Ascending aorta (tissue), 2 donors: ENCODE data around the gene TCP1. TPM values are rescaled to one million over a fixed set of nuclear protein-coding genes. Genes with fewer than 3 reads are reported as not detected.

ENCODE experiments used
- DNase-seq, 2 donors: peaks; one replicate each; pipeline ENCODE4 v3.0.0-alpha.2; 2019; ENCODE audit warnings: low spot score in 2 of 2
- H3K27ac ChIP-seq, 2 donors: fragments of 200-600 bp; sonication (generic); one replicate each; pipeline ENCODE4 v1.5.1; 2016 to 2017; ENCODE audit warnings: mild to moderate bottlenecking in 1 of 2
- H3K27me3 ChIP-seq: fragments of 200-600 bp; sonication (generic); one replicate; pipeline ENCODE4 v1.5.1; 2017
- H3K36me3 ChIP-seq, 2 donors: fragments of 200-600 bp; sonication (generic); one replicate each; pipeline ENCODE4 v1.5.1; 2016
- H3K4me1 ChIP-seq, 2 donors: fragments of 200-600 bp; sonication (generic); one replicate each; pipeline ENCODE4 v1.5.1; 2016 to 2017; ENCODE audit warnings: mild to moderate bottlenecking in 1 of 2
- H3K4me3 ChIP-seq, 2 donors: fragments of 200-600 bp; sonication (generic); one replicate each; pipeline ENCODE4 v1.5.1; 2016 to 2017; ENCODE audit warnings: mild to moderate bottlenecking in 1 of 2
- H3K9me3 ChIP-seq, 2 donors: fragments of 200-600 bp; sonication (generic); one replicate each; pipeline ENCODE4 v1.5.1; 2016
- CTCF ChIP-seq, 3 experiments: fragments of 200-600 bp in 2 of 3; fragments of 450-650 bp in 1 of 3; sonication (generic) in 2 of 3; IDR thresholded peaks; one replicate each; pipeline ENCODE4 v1.5.1; 2016 to 2019; ENCODE audit warnings: antibody characterized with exemption in 3 of 3, mild to moderate bottlenecking in 1 of 3, moderate library complexity in 1 of 3
- intact Hi-C: fragments of 100-400 bp; cut with DNase I; formaldehyde crosslinking; loops from one replicate; pipeline ENCODE4 v1.15.1; 2023
- total RNA-seq: library from RNA; depleted of rRNA; stranded (reverse); fragments of >200 nt; gene quantifications from one replicate; pipeline ENCODE4 v1.1.0, GENCODE V29; 2016

TCP1 gene
- total RNA-seq, 1 donor from 2014 or later = 46.7 TPM

GRCh38 chr6:159778131-159778530 is 11.3 kb downstream of the TCP1 start:
- H3K36me3 ChIP-seq = peaks cover 63 to 79% of the 10 kb centered on the region in 2 donors
- H3K27ac ChIP-seq = no peak overlapping the region
- no peaks in the 10 kb centered on the region for H3K27me3 ChIP-seq
- no peaks in the 10 kb centered on the region for H3K4me1 ChIP-seq
- no peak for DNase-seq
- no peaks in the 10 kb centered on the region for H3K9me3 ChIP-seq
- no peak overlapping the region for H3K4me3 ChIP-seq
- no peak for TF ChIP-seq CTCF (IDR thresholded peaks at IDR 0.05)
- intact Hi-C loops = no loop called here

GRCh38 chr6:159777240-159777904 is 12.0 kb downstream of the TCP1 start:
- Histone ChIP-seq H3K4me1 (no peaks in the 10 kb centered on the region), H3K27me3 (no peaks in the 10 kb centered on the region), H3K4me3 (no peak overlapping the region), H3K27ac (no peak overlapping the region), H3K9me3 (no peaks in the 10 kb centered on the region), H3K36me3 (peaks cover 55 to 71% of the 10 kb centered on the region in 2 donors)
- intact Hi-C loops = no loop called here
- no peak for DNase-seq
- no peak for TF ChIP-seq CTCF (IDR thresholded peaks at IDR 0.05)

GRCh38 chr6:159772196-159772595 is 17.2 kb downstream of the TCP1 start:
- no peaks in the 10 kb centered on the region for H3K27me3 ChIP-seq
- no peak overlapping the region for H3K27ac ChIP-seq
- no peaks in the 10 kb centered on the region for H3K4me1 ChIP-seq
- TF ChIP-seq CTCF (IDR thresholded peaks at IDR 0.05) = no peak
- H3K4me3 ChIP-seq = no peak overlapping the region
- peaks cover 18 to 56% of the 10 kb centered on the region in 2 donors for H3K36me3 ChIP-seq
- no peak for DNase-seq
- no peaks in the 10 kb centered on the region for H3K9me3 ChIP-seq
- intact Hi-C loops = no loop called here

GRCh38 chr6:159769470-159769869 is 19.9 kb downstream of the TCP1 start:
- TF ChIP-seq CTCF (IDR thresholded peaks at IDR 0.05) = no peak
- peaks cover 17 to 47% of the 10 kb centered on the region in 2 donors for H3K36me3 ChIP-seq

GRCh38 chr6:159766906-159767305 is 22.5 kb downstream of the TCP1 start:
- H3K4me3 ChIP-seq = no peak overlapping the region
- no peak for DNase-seq
- H3K9me3 ChIP-seq = no peaks in the 10 kb centered on the region
- intact Hi-C loops = no loop called here
- TF ChIP-seq CTCF (IDR thresholded peaks at IDR 0.05) = no peak
- no peaks in the 10 kb centered on the region for H3K27me3 ChIP-seq
- no peak overlapping the region for H3K27ac ChIP-seq
- H3K4me1 ChIP-seq = peaks cover 0 to 6% of the 10 kb centered on the region in 2 donors
- H3K36me3 ChIP-seq = peaks cover 16 to 51% of the 10 kb centered on the region in 2 donors

More at GRCh38 chr6:159769470-159769869, 19.9 kb downstream of the TCP1 start:
- DNase-seq = no peak
- Histone ChIP-seq H3K9me3 (no peaks in the 10 kb centered on the region), H3K4me3 (no peak overlapping the region), H3K4me1 (no peaks in the 10 kb centered on the region), H3K27ac (no peak overlapping the region), H3K27me3 (no peaks in the 10 kb centered on the region)
- intact Hi-C loops = no loop called here
